H9 (cell line): ENCODE data around the gene ZNF791. TPM values are rescaled to one million over a fixed set of nuclear protein-coding genes. Genes with fewer than 3 reads are reported as not detected.

Experiments used
- DNase-seq: peaks from one replicate; pipeline ENCODE4 v3.0.0-alpha.2; 2017
- H2AFZ ChIP-seq: one replicate; pipeline ENCODE4 v1.6.1; 2013; ENCODE audit warnings: mild to moderate bottlenecking, low read length, control low read depth, moderate library complexity
- H2AK5ac ChIP-seq: 2 replicates; pipeline ENCODE4 v1.6.1; 2013; ENCODE audit warnings: low read length, control low read depth, mixed read lengths; ENCODE audit not compliant: insufficient read length
- H2BK120ac ChIP-seq: one replicate; pipeline ENCODE4 v1.6.1; 2013; ENCODE audit warnings: low read depth, mild to moderate bottlenecking, low read length, control low read depth, inconsistent platforms; ENCODE audit not compliant: poor library complexity, severe bottlenecking
- H2BK12ac ChIP-seq: 2 replicates; pipeline ENCODE4 v1.6.1; 2013; ENCODE audit warnings: low read length, control low read depth, mixed read lengths, low read depth; ENCODE audit not compliant: insufficient read length
- H2BK15ac ChIP-seq: 2 replicates; pipeline ENCODE4 v1.6.1; 2013; ENCODE audit warnings: low read depth, low read length, control low read depth
- H2BK20ac ChIP-seq: one replicate; pipeline ENCODE4 v1.6.1; 2013; ENCODE audit warnings: low read depth, mild to moderate bottlenecking, low read length, control low read depth, inconsistent platforms; ENCODE audit not compliant: poor library complexity, severe bottlenecking
- H2BK5ac ChIP-seq: 2 replicates; pipeline ENCODE4 v1.6.1; 2013; ENCODE audit warnings: low read length, control low read depth, mixed read lengths; ENCODE audit not compliant: insufficient read length
- H3K14ac ChIP-seq: 2 replicates; pipeline ENCODE4 v1.6.1; 2013; ENCODE audit warnings: low read length, control low read depth; ENCODE audit not compliant: insufficient read depth
- H3K18ac ChIP-seq: 2 replicates; pipeline ENCODE4 v1.6.1; 2013; ENCODE audit warnings: low read depth, mild to moderate bottlenecking, mixed read lengths, low read length, control low read depth; ENCODE audit not compliant: insufficient read length
- H3K23ac ChIP-seq: 2 replicates; pipeline ENCODE4 v1.6.1; 2013; ENCODE audit warnings: low read length, control low read depth, mixed read lengths, low read depth; ENCODE audit not compliant: insufficient read length
- H3K23me2 ChIP-seq: 2 replicates; pipeline ENCODE4 v1.6.1; 2013; ENCODE audit warnings: low read depth, mild to moderate bottlenecking, mixed read lengths, low read length, control low read depth; ENCODE audit not compliant: insufficient read length, poor library complexity, severe bottlenecking
- H3K27ac ChIP-seq: 2 replicates; pipeline ENCODE4 v1.5.1; 2013; ENCODE audit warnings: low read length, control low read depth, mixed read lengths, low read depth; ENCODE audit not compliant: insufficient read length
- H3K27me3 ChIP-seq: 2 replicates; pipeline ENCODE4 v1.6.1; 2013; ENCODE audit warnings: low read length, control low read depth, inconsistent platforms; ENCODE audit not compliant: insufficient read depth
- H3K4ac ChIP-seq: 2 replicates; pipeline ENCODE4 v1.6.1; 2013; ENCODE audit warnings: low read depth, mild to moderate bottlenecking, control low read depth, inconsistent platforms, low read length, moderate library complexity
- H3K4me1 ChIP-seq: 2 replicates; pipeline ENCODE4 v1.6.1; 2013; ENCODE audit warnings: low read length, control low read depth, inconsistent platforms; ENCODE audit not compliant: insufficient read depth
- H3K4me2 ChIP-seq: 2 replicates; pipeline ENCODE4 v1.6.1; 2013; ENCODE audit warnings: low read length, control low read depth, mixed read lengths; ENCODE audit not compliant: insufficient read length, insufficient read depth
- H3K56ac ChIP-seq: 2 replicates; pipeline ENCODE4 v1.6.1; 2013; ENCODE audit warnings: low read depth, mild to moderate bottlenecking, mixed read lengths, low read length, control low read depth; ENCODE audit not compliant: insufficient read length
- H3K79me1 ChIP-seq: 2 replicates; pipeline ENCODE4 v1.6.1; 2013; ENCODE audit warnings: low read depth, mild to moderate bottlenecking, moderate library complexity, low read length, control low read depth, inconsistent platforms; ENCODE audit not compliant: insufficient read depth, poor library complexity, severe bottlenecking
- H3K79me2 ChIP-seq: 2 replicates; pipeline ENCODE4 v1.6.1; 2013; ENCODE audit warnings: low read length, control low read depth, inconsistent platforms; ENCODE audit not compliant: insufficient read depth
- H3K9ac ChIP-seq: 2 replicates; pipeline ENCODE4 v1.6.1; 2013; ENCODE audit warnings: low read length, control low read depth, mixed read lengths; ENCODE audit not compliant: insufficient read length; ENCODE audit errors: extremely low read depth
- H3K9me3 ChIP-seq: one replicate; pipeline ENCODE4 v1.6.1; 2013; ENCODE audit warnings: low read depth, low read length, inconsistent platforms; ENCODE audit not compliant: control insufficient read depth
- H3T11ph ChIP-seq: one replicate; pipeline ENCODE4 v1.6.1; 2013; ENCODE audit warnings: mild to moderate bottlenecking, low read length, control low read depth, inconsistent platforms
- H4K20me1 ChIP-seq: one replicate; pipeline ENCODE4 v1.6.1; 2013; ENCODE audit not compliant: control insufficient read depth, insufficient read length, insufficient read depth
- H4K5ac ChIP-seq: 2 replicates; pipeline ENCODE4 v1.6.1; 2013; ENCODE audit warnings: low read depth, mild to moderate bottlenecking, mixed read lengths, low read length, control low read depth; ENCODE audit not compliant: insufficient read length
- H4K8ac ChIP-seq: replicated peaks from 2 replicates; pipeline ENCODE4 v1.6.1; 2013; ENCODE audit warnings: low read length, control low read depth, mixed read lengths, low read depth; ENCODE audit not compliant: insufficient read length
- H4K91ac ChIP-seq: 2 replicates; pipeline ENCODE4 v1.6.1; 2013; ENCODE audit warnings: low read depth, mild to moderate bottlenecking, moderate library complexity, mixed read lengths, low read length, control low read depth; ENCODE audit not compliant: insufficient read length
- H3K27ac Mint-ChIP-seq, 3 experiments: 2 replicates in 2 of 3; 3 replicates in 1 of 3; pipeline ENCODE4 v1.8.0; 2020 to 2021; ENCODE audit warnings: mixed read lengths in 3 of 3, mild to moderate bottlenecking in 1 of 3, moderate library complexity in 1 of 3
- H3K27me3 Mint-ChIP-seq: 2 replicates; pipeline ENCODE4 v1.8.0; 2021; ENCODE audit warnings: low read depth, mild to moderate bottlenecking, moderate library complexity, mixed read lengths
- H3K36me3 Mint-ChIP-seq, 3 experiments: 2 replicates in 2 of 3; 3 replicates in 1 of 3; pipeline ENCODE4 v1.8.0; 2020 to 2021; ENCODE audit warnings: low read depth in 3 of 3, mixed read lengths in 3 of 3; ENCODE audit not compliant: insufficient read depth in 1 of 3
- H3K4me1 Mint-ChIP-seq, 2 experiments: 2 replicates each; pipeline ENCODE4 v1.8.0; 2020; ENCODE audit warnings: mixed read lengths in 2 of 2
- H3K4me3 Mint-ChIP-seq, 2 experiments: 2 replicates in 1 of 2; 3 replicates in 1 of 2; pipeline ENCODE4 v1.8.0; 2020 to 2021; ENCODE audit warnings: mild to moderate bottlenecking in 2 of 2, mixed read lengths in 2 of 2, moderate library complexity in 1 of 2
- H3K9me3 Mint-ChIP-seq, 2 experiments: 2 replicates in 1 of 2; 3 replicates in 1 of 2; pipeline ENCODE4 v1.8.0; 2020; ENCODE audit warnings: mild to moderate bottlenecking in 2 of 2, mixed read lengths in 2 of 2, moderate library complexity in 1 of 2
- WGBS: extraction: QIAGEN DNeasy Blood & Tissue Kit; methylation state at CpG from one replicate; pipeline ENCODE4 v1.1.7; 2013; ENCODE audit warnings: missing lambda C conversion rate, low lambda C conversion rate, mixed read lengths; ENCODE audit not compliant: insufficient read length; ENCODE audit errors: extremely low coverage; 5-methylcytosine and 5-hydroxymethylcytosine counted together
- total RNA-seq: library from RNA; stranded (reverse); gene quantifications from 2 replicates; pipeline ENCODE4 v1.2.1, GENCODE V29; 2021
- TF ChIP-seq, protein P1 (sequence below): fragments of 200-600 bp; sonication (generic); conservative IDR thresholded peaks from 3 replicates; pipeline ENCODE4 v1.8.0; 2021; ENCODE audit warnings: antibody characterized with exemption, mild to moderate bottlenecking

The ZNF791 gene
- total RNA-seq, 1 experiment from 2014 or later, result 20.2 TPM

- Histone ChIP-seq H3K9me3 (no peaks in the 10 kb centered on the region), H2AK5ac (no peak overlapping the region), H3K27me3 (no peaks in the 10 kb centered on the region), H4K8ac (no peak overlapping the region), H3K79me2 (no peaks in the 10 kb centered on the region), H3T11ph (no peak overlapping the region), H2AFZ (no peak overlapping the region), H3K14ac (no peak overlapping the region), H4K91ac (no peak overlapping the region), H4K5ac (no peak overlapping the region), H2BK20ac (no peak overlapping the region), H2BK12ac (no peak overlapping the region), H3K23ac (no peak overlapping the region), H3K18ac (no peak overlapping the region), H2BK5ac (no peak overlapping the region), H3K27ac (no peak overlapping the region), H2BK120ac (no peak overlapping the region), H3K79me1 (no peaks in the 10 kb centered on the region), H3K4me1 (no peaks in the 10 kb centered on the region), H2BK15ac (no peak overlapping the region), H3K4ac (no peak overlapping the region), H3K4me2 (no peak overlapping the region), H3K23me2 (no peaks in the 10 kb centered on the region), H3K56ac (no peak overlapping the region), H4K20me1 (no peaks in the 10 kb centered on the region), H3K9ac (no peak overlapping the region)
- Mint-ChIP-seq H3K4me3 (no peak overlapping the region; a peak in 1 of 5 replicates), H3K9me3 (peaks cover 0 to 5% of the 10 kb centered on the region in 2 experiments; a peak in 3 of 5 replicates), H3K27ac (peak overlapping the region in 1 of 3 experiments; percentile 91; a peak in 1 of 7 replicates), H3K4me1 (peaks cover 0 to 2% of the 10 kb centered on the region in 2 experiments; a peak in 1 of 4 replicates), H3K27me3 (peaks cover 2% of the 10 kb centered on the region; the same call in 1 of the 2 replicates), H3K36me3 (peaks cover 8 to 17% (median 14%) of the 10 kb centered on the region in 3 experiments)
- no CpG with 5 or more reads among the region's 31 CpGs for WGBS
- TF ChIP-seq, protein P1, sequence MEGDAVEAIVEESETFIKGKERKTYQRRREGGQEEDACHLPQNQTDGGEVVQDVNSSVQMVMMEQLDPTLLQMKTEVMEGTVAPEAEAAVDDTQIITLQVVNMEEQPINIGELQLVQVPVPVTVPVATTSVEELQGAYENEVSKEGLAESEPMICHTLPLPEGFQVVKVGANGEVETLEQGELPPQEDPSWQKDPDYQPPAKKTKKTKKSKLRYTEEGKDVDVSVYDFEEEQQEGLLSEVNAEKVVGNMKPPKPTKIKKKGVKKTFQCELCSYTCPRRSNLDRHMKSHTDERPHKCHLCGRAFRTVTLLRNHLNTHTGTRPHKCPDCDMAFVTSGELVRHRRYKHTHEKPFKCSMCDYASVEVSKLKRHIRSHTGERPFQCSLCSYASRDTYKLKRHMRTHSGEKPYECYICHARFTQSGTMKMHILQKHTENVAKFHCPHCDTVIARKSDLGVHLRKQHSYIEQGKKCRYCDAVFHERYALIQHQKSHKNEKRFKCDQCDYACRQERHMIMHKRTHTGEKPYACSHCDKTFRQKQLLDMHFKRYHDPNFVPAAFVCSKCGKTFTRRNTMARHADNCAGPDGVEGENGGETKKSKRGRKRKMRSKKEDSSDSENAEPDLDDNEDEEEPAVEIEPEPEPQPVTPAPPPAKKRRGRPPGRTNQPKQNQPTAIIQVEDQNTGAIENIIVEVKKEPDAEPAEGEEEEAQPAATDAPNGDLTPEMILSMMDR, result no peak
- peak; percentile 92 for DNase-seq
Measured at GRCh38 chr19:12647490-12648071, 36.9 kb downstream of the ZNF791 start.
